H9 (cell line): ENCODE data around the gene NUP37. TPM values are rescaled to one million over a fixed set of nuclear protein-coding genes. Genes with fewer than 3 reads are reported as not detected.

Experiments used
- DNase-seq: peaks from one replicate; pipeline ENCODE4 v3.0.0-alpha.2; 2017
- H2AFZ ChIP-seq: one replicate; pipeline ENCODE4 v1.6.1; 2013; ENCODE audit warnings: mild to moderate bottlenecking, low read length, control low read depth, moderate library complexity
- H2AK5ac ChIP-seq: 2 replicates; pipeline ENCODE4 v1.6.1; 2013; ENCODE audit warnings: low read length, control low read depth, mixed read lengths; ENCODE audit not compliant: insufficient read length
- H2BK120ac ChIP-seq: one replicate; pipeline ENCODE4 v1.6.1; 2013; ENCODE audit warnings: low read depth, mild to moderate bottlenecking, low read length, control low read depth, inconsistent platforms; ENCODE audit not compliant: poor library complexity, severe bottlenecking
- H2BK12ac ChIP-seq: 2 replicates; pipeline ENCODE4 v1.6.1; 2013; ENCODE audit warnings: low read length, control low read depth, mixed read lengths, low read depth; ENCODE audit not compliant: insufficient read length
- H2BK15ac ChIP-seq: 2 replicates; pipeline ENCODE4 v1.6.1; 2013; ENCODE audit warnings: low read depth, low read length, control low read depth
- H2BK20ac ChIP-seq: one replicate; pipeline ENCODE4 v1.6.1; 2013; ENCODE audit warnings: low read depth, mild to moderate bottlenecking, low read length, control low read depth, inconsistent platforms; ENCODE audit not compliant: poor library complexity, severe bottlenecking
- H2BK5ac ChIP-seq: 2 replicates; pipeline ENCODE4 v1.6.1; 2013; ENCODE audit warnings: low read length, control low read depth, mixed read lengths; ENCODE audit not compliant: insufficient read length
- H3K14ac ChIP-seq: 2 replicates; pipeline ENCODE4 v1.6.1; 2013; ENCODE audit warnings: low read length, control low read depth; ENCODE audit not compliant: insufficient read depth
- H3K18ac ChIP-seq: 2 replicates; pipeline ENCODE4 v1.6.1; 2013; ENCODE audit warnings: low read depth, mild to moderate bottlenecking, mixed read lengths, low read length, control low read depth; ENCODE audit not compliant: insufficient read length
- H3K23ac ChIP-seq: 2 replicates; pipeline ENCODE4 v1.6.1; 2013; ENCODE audit warnings: low read length, control low read depth, mixed read lengths, low read depth; ENCODE audit not compliant: insufficient read length
- H3K23me2 ChIP-seq: 2 replicates; pipeline ENCODE4 v1.6.1; 2013; ENCODE audit warnings: low read depth, mild to moderate bottlenecking, mixed read lengths, low read length, control low read depth; ENCODE audit not compliant: insufficient read length, poor library complexity, severe bottlenecking
- H3K27ac ChIP-seq: 2 replicates; pipeline ENCODE4 v1.5.1; 2013; ENCODE audit warnings: low read length, control low read depth, mixed read lengths, low read depth; ENCODE audit not compliant: insufficient read length
- H3K27me3 ChIP-seq: 2 replicates; pipeline ENCODE4 v1.6.1; 2013; ENCODE audit warnings: low read length, control low read depth, inconsistent platforms; ENCODE audit not compliant: insufficient read depth
- H3K4ac ChIP-seq: 2 replicates; pipeline ENCODE4 v1.6.1; 2013; ENCODE audit warnings: low read depth, mild to moderate bottlenecking, control low read depth, inconsistent platforms, low read length, moderate library complexity
- H3K4me1 ChIP-seq: 2 replicates; pipeline ENCODE4 v1.6.1; 2013; ENCODE audit warnings: low read length, control low read depth, inconsistent platforms; ENCODE audit not compliant: insufficient read depth
- H3K4me2 ChIP-seq: 2 replicates; pipeline ENCODE4 v1.6.1; 2013; ENCODE audit warnings: low read length, control low read depth, mixed read lengths; ENCODE audit not compliant: insufficient read length, insufficient read depth
- H3K56ac ChIP-seq: 2 replicates; pipeline ENCODE4 v1.6.1; 2013; ENCODE audit warnings: low read depth, mild to moderate bottlenecking, mixed read lengths, low read length, control low read depth; ENCODE audit not compliant: insufficient read length
- H3K79me1 ChIP-seq: 2 replicates; pipeline ENCODE4 v1.6.1; 2013; ENCODE audit warnings: low read depth, mild to moderate bottlenecking, moderate library complexity, low read length, control low read depth, inconsistent platforms; ENCODE audit not compliant: insufficient read depth, poor library complexity, severe bottlenecking
- H3K79me2 ChIP-seq: 2 replicates; pipeline ENCODE4 v1.6.1; 2013; ENCODE audit warnings: low read length, control low read depth, inconsistent platforms; ENCODE audit not compliant: insufficient read depth
- H3K9ac ChIP-seq: 2 replicates; pipeline ENCODE4 v1.6.1; 2013; ENCODE audit warnings: low read length, control low read depth, mixed read lengths; ENCODE audit not compliant: insufficient read length; ENCODE audit errors: extremely low read depth
- H3K9me3 ChIP-seq: one replicate; pipeline ENCODE4 v1.6.1; 2013; ENCODE audit warnings: low read depth, low read length, inconsistent platforms; ENCODE audit not compliant: control insufficient read depth
- H3T11ph ChIP-seq: one replicate; pipeline ENCODE4 v1.6.1; 2013; ENCODE audit warnings: mild to moderate bottlenecking, low read length, control low read depth, inconsistent platforms
- H4K20me1 ChIP-seq: one replicate; pipeline ENCODE4 v1.6.1; 2013; ENCODE audit not compliant: control insufficient read depth, insufficient read length, insufficient read depth
- H4K5ac ChIP-seq: 2 replicates; pipeline ENCODE4 v1.6.1; 2013; ENCODE audit warnings: low read depth, mild to moderate bottlenecking, mixed read lengths, low read length, control low read depth; ENCODE audit not compliant: insufficient read length
- H4K8ac ChIP-seq: replicated peaks from 2 replicates; pipeline ENCODE4 v1.6.1; 2013; ENCODE audit warnings: low read length, control low read depth, mixed read lengths, low read depth; ENCODE audit not compliant: insufficient read length
- H4K91ac ChIP-seq: 2 replicates; pipeline ENCODE4 v1.6.1; 2013; ENCODE audit warnings: low read depth, mild to moderate bottlenecking, moderate library complexity, mixed read lengths, low read length, control low read depth; ENCODE audit not compliant: insufficient read length
- H3K27ac Mint-ChIP-seq, 3 experiments: 2 replicates in 2 of 3; 3 replicates in 1 of 3; pipeline ENCODE4 v1.8.0; 2020 to 2021; ENCODE audit warnings: mixed read lengths in 3 of 3, mild to moderate bottlenecking in 1 of 3, moderate library complexity in 1 of 3
- H3K27me3 Mint-ChIP-seq: 2 replicates; pipeline ENCODE4 v1.8.0; 2021; ENCODE audit warnings: low read depth, mild to moderate bottlenecking, moderate library complexity, mixed read lengths
- H3K36me3 Mint-ChIP-seq, 3 experiments: 2 replicates in 2 of 3; 3 replicates in 1 of 3; pipeline ENCODE4 v1.8.0; 2020 to 2021; ENCODE audit warnings: low read depth in 3 of 3, mixed read lengths in 3 of 3; ENCODE audit not compliant: insufficient read depth in 1 of 3
- H3K4me1 Mint-ChIP-seq, 2 experiments: 2 replicates each; pipeline ENCODE4 v1.8.0; 2020; ENCODE audit warnings: mixed read lengths in 2 of 2
- H3K4me3 Mint-ChIP-seq, 2 experiments: 2 replicates in 1 of 2; 3 replicates in 1 of 2; pipeline ENCODE4 v1.8.0; 2020 to 2021; ENCODE audit warnings: mild to moderate bottlenecking in 2 of 2, mixed read lengths in 2 of 2, moderate library complexity in 1 of 2
- H3K9me3 Mint-ChIP-seq, 2 experiments: 2 replicates in 1 of 2; 3 replicates in 1 of 2; pipeline ENCODE4 v1.8.0; 2020; ENCODE audit warnings: mild to moderate bottlenecking in 2 of 2, mixed read lengths in 2 of 2, moderate library complexity in 1 of 2
- CTCF ChIP-seq: fragments of 200-600 bp; sonication (generic); conservative IDR thresholded peaks from 3 replicates; pipeline ENCODE4 v1.8.0; 2021; ENCODE audit warnings: antibody characterized with exemption, mild to moderate bottlenecking
- WGBS: extraction: QIAGEN DNeasy Blood & Tissue Kit; methylation state at CpG from one replicate; pipeline ENCODE4 v1.1.7; 2013; ENCODE audit warnings: missing lambda C conversion rate, low lambda C conversion rate, mixed read lengths; ENCODE audit not compliant: insufficient read length; ENCODE audit errors: extremely low coverage; 5-methylcytosine and 5-hydroxymethylcytosine counted together
- total RNA-seq: library from RNA; stranded (reverse); gene quantifications from 2 replicates; pipeline ENCODE4 v1.2.1, GENCODE V29; 2021

The NUP37 gene
- total RNA-seq, 1 experiment from 2014 or later, result 62.5 TPM

GRCh38 chr12:102050660-102051430 is 69.1 kb downstream of the NUP37 start:
- Histone ChIP-seq H3K79me1 (no peaks in the 10 kb centered on the region), H4K91ac (no peak overlapping the region), H3K9ac (no peak overlapping the region), H3K56ac (no peak overlapping the region), H2AK5ac (no peak overlapping the region), H2BK5ac (no peak overlapping the region), H3K23ac (no peak overlapping the region), H4K5ac (no peak overlapping the region), H4K20me1 (no peaks in the 10 kb centered on the region), H3K4ac (no peak overlapping the region), H2BK12ac (no peak overlapping the region), H3K27ac (no peak overlapping the region), H4K8ac (no peak overlapping the region), H3K4me2 (no peak overlapping the region), H3K4me1 (no peaks in the 10 kb centered on the region), H3K27me3 (no peaks in the 10 kb centered on the region), H3K79me2 (no peaks in the 10 kb centered on the region), H3K23me2 (no peaks in the 10 kb centered on the region), H2BK120ac (no peak overlapping the region), H2BK20ac (no peak overlapping the region), H3K18ac (no peak overlapping the region), H3T11ph (no peak overlapping the region), H2BK15ac (no peak overlapping the region), H3K9me3 (no peaks in the 10 kb centered on the region), H2AFZ (no peak overlapping the region), H3K14ac (no peak overlapping the region)
- no peak for DNase-seq
- H3K4me1 Mint-ChIP-seq, result no peaks in the 10 kb centered on the region
- no peak overlapping the region for H3K4me3 Mint-ChIP-seq
- no peaks in the 10 kb centered on the region for H3K9me3 Mint-ChIP-seq
- H3K27ac Mint-ChIP-seq, result no peak overlapping the region; a peak in 1 of 7 replicates
- H3K27me3 Mint-ChIP-seq, result no peaks in the 10 kb centered on the region
- WGBS, result no CpG with 5 or more reads among the region's 1 CpG
- H3K36me3 Mint-ChIP-seq, result no peaks in the 10 kb centered on the region; a peak in 1 of 7 replicates
- no peak for TF ChIP-seq CTCF
